GM10847 (cell line): Measurements from ENCODE around the gene NSD1.

Experiments used
- POLR2A ChIP-seq: IDR thresholded peaks from 2 replicates; pipeline ENCODE4 v1.6.1; 2011; ENCODE audit not compliant: insufficient read length; ENCODE audit errors: extremely low read depth

NSD1 gene

GRCh38 chr5:177260961-177261360 is 127.4 kb downstream of the NSD1 start:
- TF ChIP-seq POLR2A = no peak

GRCh38 chr5:177261510-177261909 is 127.9 kb downstream of the NSD1 start:
- no peak for TF ChIP-seq POLR2A

- TF ChIP-seq POLR2A = no peak
Measured at GRCh38 chr5:177264178-177264577, 130.6 kb downstream of the NSD1 start.

- TF ChIP-seq POLR2A = no peak
Measured at GRCh38 chr5:177265395-177265794, 131.8 kb downstream of the NSD1 start.

GRCh38 chr5:177269232-177269895 is 135.8 kb downstream of the NSD1 start:
- TF ChIP-seq POLR2A = no peak

- TF ChIP-seq POLR2A = no peak
Measured at GRCh38 chr5:177269976-177270375, 136.4 kb downstream of the NSD1 start.

GRCh38 chr5:177270653-177271052 is 137.1 kb downstream of the NSD1 start:
- TF ChIP-seq POLR2A = no peak

- no peak for TF ChIP-seq POLR2A
Measured at GRCh38 chr5:177271113-177271512, 137.5 kb downstream of the NSD1 start.

GRCh38 chr5:177275883-177276282 is 142.3 kb downstream of the NSD1 start:
- TF ChIP-seq POLR2A = no peak

GRCh38 chr5:177276886-177277285 is 143.3 kb downstream of the NSD1 start:
- TF ChIP-seq POLR2A = no peak

GRCh38 chr5:177288191-177288590 is 154.6 kb downstream of the NSD1 start:
- TF ChIP-seq POLR2A = no peak

GRCh38 chr5:177290816-177291596 is 157.4 kb downstream of the NSD1 start:
- no peak for TF ChIP-seq POLR2A

- TF ChIP-seq POLR2A = no peak
Measured at GRCh38 chr5:177291735-177292134, 158.2 kb downstream of the NSD1 start.

- TF ChIP-seq POLR2A = no peak
Measured at GRCh38 chr5:177293819-177294581, 160.4 kb downstream of the NSD1 start.

- TF ChIP-seq POLR2A = no peak
Measured at GRCh38 chr5:177294632-177295031, 161.1 kb downstream of the NSD1 start.

- no peak for TF ChIP-seq POLR2A
Measured at GRCh38 chr5:177295924-177296323, 162.4 kb downstream of the NSD1 start.
